CD4-positive, alpha-beta T cell (primary cell): ENCODE measurements around the gene ENOX1. TPM values are rescaled to one million over a fixed set of nuclear protein-coding genes. Genes with fewer than 3 reads are reported as not detected.

ENCODE experiments used
- ATAC-seq: fragments of 200-7000 bp; cut with Tn5 transposase; one replicate; pipeline ENCODE4 v1.10.0; 2022; ENCODE audit warnings: mild to moderate bottlenecking; ENCODE audit not compliant: poor library complexity
- CTCF ChIA-PET: fragments of 350-600 bp; sonication (Branson Sonifier 250); formaldehyde crosslinking; loops from one replicate; lab custom pipeline; 2021; ENCODE audit warnings: antibody characterized with exemption, inconsistent platforms; lab: Charles Lee
- POLR2A ChIA-PET: fragments of 350-600 bp; sonication (Branson Sonifier 250); formaldehyde crosslinking; loops from one replicate; lab custom pipeline; 2021; ENCODE audit warnings: antibody characterized with exemption, inconsistent platforms; lab: Charles Lee
- DNase-seq, 14 experiments: peaks; one replicate each; pipeline ENCODE4 v3.0.0-alpha.2; 2013 to 2020; ENCODE audit warnings: mixed read lengths in 2 of 14
- H3K27ac ChIP-seq, 2 donors: one replicate each; pipeline versions ENCODE4 v1.5.1 to v1.7.0; 2013; ENCODE audit warnings: low read length in 2 of 2, low read depth in 1 of 2, mild to moderate bottlenecking in 1 of 2
- H3K27me3 ChIP-seq, 2 experiments: 1 replicate in 1 of 2; 2 replicates in 1 of 2; pipeline versions ENCODE4 v1.6.1 to v1.7.0; 2013; ENCODE audit warnings: low read length in 2 of 2, control low read depth in 1 of 2, mild to moderate bottlenecking in 1 of 2, moderate library complexity in 1 of 2; ENCODE audit not compliant: insufficient read depth in 2 of 2, control insufficient read depth in 1 of 2
- H3K36me3 ChIP-seq: one replicate; pipeline ENCODE4 v1.6.1; 2013; ENCODE audit warnings: low read length, control low read depth; ENCODE audit not compliant: insufficient read depth
- H3K4me1 ChIP-seq: one replicate; pipeline ENCODE4 v1.6.1; 2013; ENCODE audit warnings: low read length, control low read depth; ENCODE audit not compliant: insufficient read depth
- H3K4me3 ChIP-seq: one replicate; pipeline ENCODE4 v1.5.1; 2013; ENCODE audit warnings: mild to moderate bottlenecking, low read length, moderate library complexity
- H3K9me3 ChIP-seq, 2 experiments: 1 replicate in 1 of 2; 2 replicates in 1 of 2; pipeline versions ENCODE4 v1.6.1 to v1.7.0; 2013; ENCODE audit warnings: low read length in 2 of 2, mild to moderate bottlenecking in 2 of 2, control low read depth in 1 of 2, moderate library complexity in 1 of 2; ENCODE audit not compliant: control insufficient read depth in 1 of 2, insufficient read depth in 1 of 2
- H3K27ac Mint-ChIP-seq: one replicate; pipeline ENCODE4 v1.8.0; 2020; ENCODE audit warnings: mixed read lengths
- H3K27me3 Mint-ChIP-seq: one replicate; pipeline ENCODE4 v1.8.0; 2021; ENCODE audit warnings: mixed read lengths
- H3K36me3 Mint-ChIP-seq: one replicate; pipeline ENCODE4 v1.8.0; 2021; ENCODE audit warnings: low read depth, mixed read lengths
- H3K4me1 Mint-ChIP-seq: one replicate; pipeline ENCODE4 v1.8.0; 2021; ENCODE audit warnings: low read depth, mixed read lengths
- H3K4me3 Mint-ChIP-seq: one replicate; pipeline ENCODE4 v1.8.0; 2020; ENCODE audit warnings: mild to moderate bottlenecking, mixed read lengths
- H3K9me3 Mint-ChIP-seq: one replicate; pipeline ENCODE4 v1.8.0; 2020; ENCODE audit warnings: mixed read lengths
- intact Hi-C, 2 experiments: fragments of 100-400 bp; cut with DNase I in 1 of 2; cut with micrococcal nuclease in 1 of 2; formaldehyde crosslinking; loops; one replicate each; pipeline versions ENCODE4 v1.15.1 to v1.9.0; 2023 to 2025; cut with DNase I, micrococcal nuclease
- total RNA-seq, 174 experiments: library from RNA in 2 of 174; stranded (reverse) in 2 of 174; gene quantifications; one replicate each; pipeline ENCODE4 v1.2.3 and lab custom pipeline; 2021 to 2026
- TF ChIP-seq, protein P1 (sequence below): fragments of 200-600 bp; IDR thresholded peaks from one replicate; pipeline ENCODE4 v1.8.0; 2022; ENCODE audit warnings: antibody characterized with exemption, mild to moderate bottlenecking

ENOX1 gene
- total RNA-seq, 2 experiments from 2014 or later, result not detected

DNA sequence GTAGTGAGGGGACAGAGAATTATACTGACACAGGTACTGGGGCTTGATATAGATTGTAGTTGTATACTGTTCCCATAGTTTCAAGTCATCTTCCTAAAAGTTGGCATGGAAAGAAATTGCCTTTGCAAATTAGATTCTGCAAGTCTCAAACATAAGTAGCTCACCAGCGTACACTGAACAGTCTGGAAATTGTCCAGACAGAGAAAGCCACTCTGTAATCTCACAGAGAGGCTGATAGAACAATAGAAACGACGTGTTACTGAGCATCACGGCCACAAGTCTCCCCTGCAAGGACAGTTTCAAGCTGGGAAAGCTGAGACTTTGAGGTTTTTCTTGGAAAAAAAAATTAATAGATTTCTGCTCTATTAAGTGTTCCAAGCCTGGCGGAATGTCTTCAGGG lies 534.8 kb downstream of the ENOX1 start:
- no peaks in the 10 kb centered on the region for H3K27me3 Mint-ChIP-seq
- no peaks in the 10 kb centered on the region for H3K4me1 ChIP-seq
- no peaks in the 10 kb centered on the region for H3K27me3 ChIP-seq
- ATAC-seq, result no peak
- H3K27ac Mint-ChIP-seq, result no peak overlapping the region
- no peaks in the 10 kb centered on the region for H3K9me3 Mint-ChIP-seq
- TF ChIP-seq, protein P1, sequence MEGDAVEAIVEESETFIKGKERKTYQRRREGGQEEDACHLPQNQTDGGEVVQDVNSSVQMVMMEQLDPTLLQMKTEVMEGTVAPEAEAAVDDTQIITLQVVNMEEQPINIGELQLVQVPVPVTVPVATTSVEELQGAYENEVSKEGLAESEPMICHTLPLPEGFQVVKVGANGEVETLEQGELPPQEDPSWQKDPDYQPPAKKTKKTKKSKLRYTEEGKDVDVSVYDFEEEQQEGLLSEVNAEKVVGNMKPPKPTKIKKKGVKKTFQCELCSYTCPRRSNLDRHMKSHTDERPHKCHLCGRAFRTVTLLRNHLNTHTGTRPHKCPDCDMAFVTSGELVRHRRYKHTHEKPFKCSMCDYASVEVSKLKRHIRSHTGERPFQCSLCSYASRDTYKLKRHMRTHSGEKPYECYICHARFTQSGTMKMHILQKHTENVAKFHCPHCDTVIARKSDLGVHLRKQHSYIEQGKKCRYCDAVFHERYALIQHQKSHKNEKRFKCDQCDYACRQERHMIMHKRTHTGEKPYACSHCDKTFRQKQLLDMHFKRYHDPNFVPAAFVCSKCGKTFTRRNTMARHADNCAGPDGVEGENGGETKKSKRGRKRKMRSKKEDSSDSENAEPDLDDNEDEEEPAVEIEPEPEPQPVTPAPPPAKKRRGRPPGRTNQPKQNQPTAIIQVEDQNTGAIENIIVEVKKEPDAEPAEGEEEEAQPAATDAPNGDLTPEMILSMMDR, result no peak
- no peak overlapping the region for H3K4me3 ChIP-seq
- no peak overlapping the region for H3K4me3 Mint-ChIP-seq
- intact Hi-C loops, result no loop called here
- no peaks in the 10 kb centered on the region for H3K36me3 Mint-ChIP-seq
- no peaks in the 10 kb centered on the region for H3K4me1 Mint-ChIP-seq
- H3K27ac ChIP-seq, result no peak overlapping the region
- CTCF ChIA-PET, result no interaction called here
- no peaks in the 10 kb centered on the region for H3K36me3 ChIP-seq
- DNase-seq, result no peak
- POLR2A ChIA-PET, result no interaction called here
- H3K9me3 ChIP-seq, result no peaks in the 10 kb centered on the region

DNA sequence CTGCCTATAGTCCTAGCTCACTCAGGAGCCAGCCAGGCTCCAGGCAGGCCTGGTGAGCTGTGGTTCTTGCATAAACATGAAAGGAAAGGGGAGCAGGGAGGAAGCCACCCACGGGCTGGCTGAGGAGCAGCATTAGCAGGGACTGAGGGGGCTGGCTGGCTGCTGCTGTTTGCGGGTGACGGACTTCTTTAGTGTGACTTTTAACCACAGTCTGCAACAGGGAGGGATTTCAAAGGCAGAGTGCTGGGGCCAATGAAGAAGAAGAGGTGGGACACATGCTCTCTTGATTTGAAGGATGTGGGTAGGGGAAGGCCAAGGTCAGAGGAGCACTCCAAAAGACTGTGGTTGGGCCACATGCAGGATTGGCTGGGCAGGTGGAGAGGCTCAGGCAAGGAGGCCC lies 540.4 kb downstream of the ENOX1 start:
- no peaks in the 10 kb centered on the region for H3K36me3 ChIP-seq
- ChIA-PET CTCF (no interaction called here), POLR2A (no interaction called here)
- no peak overlapping the region for H3K27ac ChIP-seq
- H3K4me1 Mint-ChIP-seq, result no peaks in the 10 kb centered on the region
- TF ChIP-seq, protein P1, result no peak
- no peak overlapping the region for H3K27ac Mint-ChIP-seq
- no peaks in the 10 kb centered on the region for H3K27me3 ChIP-seq
- peaks cover 10% of the 10 kb centered on the region for H3K27me3 Mint-ChIP-seq
- intact Hi-C loops, result no loop called here
- no peak overlapping the region for H3K4me3 Mint-ChIP-seq
- ATAC-seq (no peak), DNase-seq (no peak)
- no peaks in the 10 kb centered on the region for H3K36me3 Mint-ChIP-seq
- no peak overlapping the region for H3K4me3 ChIP-seq
- no peaks in the 10 kb centered on the region for H3K9me3 Mint-ChIP-seq
- no peaks in the 10 kb centered on the region for H3K9me3 ChIP-seq
- H3K4me1 ChIP-seq, result no peaks in the 10 kb centered on the region

DNA sequence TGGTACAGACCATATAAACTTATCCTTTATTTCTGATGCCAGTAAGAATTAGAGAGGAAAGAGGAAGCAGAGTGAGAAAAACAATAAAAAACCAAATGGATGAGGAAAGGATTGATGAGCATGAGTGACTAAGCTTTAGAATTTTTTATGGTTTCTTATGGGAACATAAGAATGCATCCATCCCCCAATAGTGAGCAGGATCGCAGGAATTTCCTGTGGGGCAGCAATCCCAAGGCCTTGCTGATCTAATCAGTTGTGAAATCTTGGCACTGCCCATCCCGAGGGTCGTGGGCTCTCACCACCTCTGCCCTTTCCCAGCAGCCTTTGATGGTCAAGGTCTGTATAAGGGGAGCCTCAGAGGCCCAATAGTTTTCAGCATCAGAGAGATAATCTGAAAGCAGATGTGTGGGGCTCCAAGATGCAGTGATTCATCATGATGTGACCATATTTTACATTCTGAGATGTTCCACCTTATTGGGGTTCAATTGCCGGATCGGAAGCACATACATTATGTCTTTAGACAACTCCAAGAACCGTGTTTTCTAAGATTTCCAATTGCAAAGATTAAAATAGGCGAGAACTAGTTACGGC lies 541.3 kb downstream of the ENOX1 start:
- intact Hi-C loops, result no loop called here
- Mint-ChIP-seq H3K27me3 (peaks cover 10% of the 10 kb centered on the region), H3K27ac (no peak overlapping the region), H3K9me3 (no peaks in the 10 kb centered on the region), H3K36me3 (no peaks in the 10 kb centered on the region), H3K4me1 (no peaks in the 10 kb centered on the region), H3K4me3 (no peak overlapping the region)
- no peak overlapping the region for H3K27ac ChIP-seq
- H3K4me3 ChIP-seq, result no peak overlapping the region
- ATAC-seq (no peak), DNase-seq (no peak)
- H3K4me1 ChIP-seq, result no peaks in the 10 kb centered on the region
- no peaks in the 10 kb centered on the region for H3K9me3 ChIP-seq
- no peaks in the 10 kb centered on the region for H3K36me3 ChIP-seq
- no peaks in the 10 kb centered on the region for H3K27me3 ChIP-seq
- TF ChIP-seq, protein P1, result no peak
- CTCF ChIA-PET, result no interaction called here
- POLR2A ChIA-PET, result interaction anchor here (0.7 kb wide), 1 partner anchor 13 kb away, joined by 3 read pairs; no protein-coding TSS in a partner anchor
